Endometrium (tissue), 2 donors: Measurements from ENCODE around the gene PIPOX.

ENCODE experiments used
- FAIRE-seq: peaks from 2 replicates; lab custom pipeline; 2012; peaks lifted over from hg19 to GRCh38; lab: Jason Lieb, UNC
- donor health status: control.
- donor health status: control.

The PIPOX gene

DNA sequence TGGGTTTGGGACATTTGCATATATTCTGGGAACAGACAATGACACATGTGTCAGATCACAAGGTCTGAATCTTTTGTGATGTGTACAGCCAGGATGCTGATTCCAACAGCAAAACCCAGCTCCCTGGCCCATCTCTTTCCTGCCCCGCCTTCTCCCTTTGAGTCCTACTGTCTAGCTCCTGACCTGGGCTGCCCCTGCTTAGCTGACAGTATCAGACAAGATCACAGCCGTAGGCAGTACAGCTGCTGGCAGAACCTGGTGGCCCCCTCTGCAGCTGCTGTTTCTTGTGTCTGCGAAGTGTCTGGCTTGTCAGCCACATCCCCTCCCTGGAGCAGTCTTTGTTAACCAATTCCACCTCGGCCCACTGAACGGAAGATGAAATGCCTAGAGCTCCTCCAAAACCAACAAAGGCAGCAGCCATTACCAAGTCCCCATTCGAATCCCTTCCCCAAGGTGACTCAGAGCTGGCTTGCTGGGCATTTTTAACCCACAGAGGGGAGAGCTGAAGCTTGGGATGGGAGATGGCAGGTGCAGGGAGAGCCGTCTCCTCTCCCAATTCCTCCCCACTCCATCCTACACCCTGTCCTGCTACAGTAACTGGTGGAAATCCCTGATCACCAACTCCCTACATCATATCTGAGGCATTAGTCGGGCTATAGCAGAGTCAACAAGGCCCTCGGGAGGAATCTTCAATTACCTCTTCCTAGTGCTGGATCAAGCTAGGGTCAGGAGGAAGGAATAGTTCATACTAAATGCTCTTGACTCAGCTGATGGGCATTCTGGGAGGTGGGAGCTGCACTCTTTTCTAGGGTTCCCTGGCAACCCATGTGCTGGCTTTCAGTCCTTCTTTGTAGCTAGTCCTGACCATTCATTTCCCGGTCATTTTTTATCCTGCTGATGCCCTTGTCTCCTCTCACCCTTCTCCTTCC is 5.8 kb downstream of the PIPOX start:
- FAIRE-seq, result no peak

GRCh38 chr17:29049541-29050145 is 6.7 kb downstream of the PIPOX start:
- no peak for FAIRE-seq

DNA sequence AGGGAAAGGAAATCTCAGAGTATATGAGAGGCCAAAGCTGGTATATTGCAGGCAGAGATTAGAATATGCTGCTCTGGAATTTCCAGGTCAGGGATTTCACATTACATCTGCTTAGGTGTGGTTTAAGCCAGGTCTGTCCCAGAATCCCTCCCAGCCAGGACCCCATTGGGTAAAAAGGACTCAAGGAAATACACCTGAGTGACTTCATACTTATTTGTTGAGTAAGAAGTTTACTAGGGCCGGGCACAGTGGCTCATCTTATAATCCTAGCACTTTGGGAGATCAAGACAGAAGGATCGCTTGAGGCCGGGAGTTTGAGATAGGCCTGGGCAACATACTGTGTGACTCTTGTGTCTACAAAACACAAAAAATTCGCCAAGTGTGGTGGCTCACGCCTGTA is 7.2 kb downstream of the PIPOX start:
- no peak for FAIRE-seq

GRCh38 chr17:29051194-29051593 is 8.3 kb downstream of the PIPOX start:
- no peak for FAIRE-seq

GRCh38 chr17:29051731-29052130 is 8.8 kb downstream of the PIPOX start:
- no peak for FAIRE-seq

- no peak for FAIRE-seq
Measured at GRCh38 chr17:29054835-29055234, 11.9 kb downstream of the PIPOX start.

- no peak for FAIRE-seq
Measured at GRCh38 chr17:29057361-29057760, 14.4 kb downstream of the PIPOX start.

DNA sequence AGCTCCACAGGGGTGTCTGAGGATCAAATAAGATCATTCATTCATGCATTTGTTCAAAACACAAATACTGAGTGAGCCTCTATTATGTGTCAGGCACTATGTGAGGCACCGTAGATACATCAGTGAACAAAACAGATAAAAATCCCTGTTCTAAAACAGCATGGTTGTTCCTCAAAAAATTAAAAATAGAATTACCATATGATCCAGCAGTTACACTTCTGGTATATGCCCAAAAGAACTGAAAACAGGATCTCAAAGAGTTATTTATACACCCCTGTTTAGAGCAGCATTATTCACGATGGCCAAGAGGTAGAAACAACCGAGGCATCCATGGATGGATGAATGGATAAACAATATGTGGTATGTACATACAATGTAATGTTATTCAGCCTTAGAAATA is 15.4 kb downstream of the PIPOX start:
- no peak for FAIRE-seq

- FAIRE-seq, result no peak
Measured at GRCh38 chr17:29059281-29059680, 16.3 kb downstream of the PIPOX start.

DNA sequence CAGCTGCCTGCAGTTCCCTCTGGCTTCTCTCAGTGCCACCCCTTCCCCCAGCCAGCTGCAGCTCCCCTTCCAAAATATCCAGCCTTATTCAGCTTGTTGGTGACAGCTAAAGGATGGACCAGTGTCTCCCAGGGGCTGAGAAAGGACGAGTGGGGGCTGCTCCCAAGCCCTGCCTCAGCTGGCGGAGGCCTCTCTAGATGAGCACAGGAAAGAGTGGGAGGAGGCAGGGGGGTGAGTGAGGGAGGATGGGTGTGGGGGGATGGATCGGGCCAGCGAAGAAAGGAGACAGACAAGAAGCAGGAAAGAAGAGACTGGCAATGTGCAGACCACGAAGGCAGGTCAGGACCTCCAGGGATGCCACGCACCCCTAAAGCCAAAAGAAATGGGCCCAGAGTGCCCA is 17.5 kb downstream of the PIPOX start:
- no peak for FAIRE-seq

DNA sequence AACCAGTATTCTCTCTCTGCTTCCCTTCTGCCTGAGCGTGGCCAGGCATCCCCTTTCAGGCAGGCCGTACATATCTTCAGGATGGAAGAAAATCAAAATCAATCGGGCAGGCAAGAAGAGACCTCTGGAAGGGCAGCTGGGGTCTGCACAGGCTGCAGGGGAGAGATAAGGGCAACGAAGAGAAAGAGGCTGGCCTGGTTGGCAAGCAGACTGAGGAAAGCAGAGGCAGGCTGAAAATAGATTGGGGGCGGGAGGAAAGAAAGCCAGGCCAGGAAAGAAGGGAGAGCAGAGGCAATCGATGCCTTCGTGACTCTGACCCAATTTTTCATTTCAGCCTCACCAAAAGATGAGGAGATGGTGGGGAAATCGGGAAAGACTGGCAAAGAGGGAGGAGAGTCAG is 18.1 kb downstream of the PIPOX start:
- no peak for FAIRE-seq

- no peak for FAIRE-seq
Measured at GRCh38 chr17:29062215-29062614, 19.3 kb downstream of the PIPOX start.

DNA sequence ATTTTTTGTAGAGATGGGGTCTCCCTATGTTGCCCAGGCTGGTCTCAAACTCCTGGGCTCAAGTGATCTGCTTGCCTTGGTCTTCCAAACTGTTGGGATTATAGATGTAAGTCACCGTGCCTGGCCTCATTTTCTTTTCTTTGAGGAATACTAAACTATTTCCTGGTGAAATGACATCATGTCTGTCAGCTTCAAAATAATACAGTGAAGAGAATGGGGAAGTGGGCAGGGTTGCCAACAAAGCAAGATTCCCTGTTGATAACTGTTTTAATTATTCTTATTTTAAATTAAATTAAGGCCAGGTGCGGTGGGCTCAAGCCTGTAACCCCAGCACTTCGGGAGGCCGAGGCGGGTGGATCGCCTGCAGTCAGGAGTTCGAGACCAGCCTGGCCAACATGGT is 21.1 kb downstream of the PIPOX start:
- FAIRE-seq, result no peak

- FAIRE-seq, result no peak
Measured at GRCh38 chr17:29066047-29066446, 23.1 kb downstream of the PIPOX start.

DNA sequence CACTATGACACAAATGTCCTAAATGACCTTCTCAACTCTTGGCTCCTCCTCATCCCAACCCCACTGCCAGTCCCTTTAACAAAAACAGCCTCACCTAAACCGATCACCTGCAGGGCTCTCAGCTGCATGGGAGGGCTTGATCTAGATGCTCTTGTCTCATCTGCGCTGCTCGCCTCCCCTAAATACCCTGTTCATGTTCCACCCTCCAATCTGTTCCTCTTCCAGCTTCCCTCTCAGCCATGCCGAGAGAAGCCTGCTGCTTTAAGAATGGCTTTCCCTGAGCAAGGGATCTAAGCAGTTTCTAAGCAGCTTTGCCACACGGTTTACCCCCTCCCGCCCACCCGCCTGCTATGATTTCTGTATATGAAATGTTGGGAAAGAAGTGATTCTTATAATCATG is 23.7 kb downstream of the PIPOX start:
- no peak for FAIRE-seq

DNA sequence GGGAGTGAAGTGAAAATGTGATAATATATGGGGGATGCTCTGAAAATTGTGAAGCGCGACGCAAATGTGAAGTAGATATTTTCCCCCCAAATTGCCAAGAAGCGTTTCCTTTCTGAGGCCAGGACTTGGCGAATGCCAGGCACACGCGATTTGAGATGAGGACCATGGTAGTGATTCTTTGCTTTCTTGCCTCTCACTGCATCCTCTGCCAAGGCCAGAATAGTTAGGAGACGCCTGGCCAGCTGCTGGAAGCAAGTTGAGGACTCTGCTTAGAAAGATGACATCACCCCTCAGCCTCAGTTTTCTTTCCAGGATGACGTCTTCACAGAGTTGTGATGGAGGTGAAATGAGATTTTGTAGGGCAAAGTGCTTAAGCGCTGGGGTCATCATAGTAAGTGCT is 25.9 kb downstream of the PIPOX start:
- FAIRE-seq, result no peak

- FAIRE-seq, result no peak
Measured at GRCh38 chr17:29069526-29070041, 26.6 kb downstream of the PIPOX start.

DNA sequence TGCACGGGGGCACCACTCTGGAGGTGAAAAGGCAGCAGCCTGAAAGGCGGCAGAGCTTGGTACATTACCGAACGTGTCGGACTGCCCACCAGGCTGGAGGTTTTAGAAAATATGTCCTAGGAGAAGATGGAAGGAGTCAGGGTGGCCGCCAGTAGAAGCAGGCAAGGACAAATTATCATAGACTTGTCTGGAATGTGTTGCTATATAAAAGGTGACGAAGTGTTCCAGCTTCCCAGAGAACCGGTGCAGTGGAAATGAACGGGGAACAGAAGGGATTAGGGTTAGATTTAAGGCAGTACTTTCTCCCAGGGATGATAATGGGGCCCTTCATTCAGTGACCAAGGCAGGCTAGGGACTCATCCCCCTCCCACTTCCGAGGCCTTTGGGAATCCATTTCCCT is 27.4 kb downstream of the PIPOX start:
- no peak for FAIRE-seq

DNA sequence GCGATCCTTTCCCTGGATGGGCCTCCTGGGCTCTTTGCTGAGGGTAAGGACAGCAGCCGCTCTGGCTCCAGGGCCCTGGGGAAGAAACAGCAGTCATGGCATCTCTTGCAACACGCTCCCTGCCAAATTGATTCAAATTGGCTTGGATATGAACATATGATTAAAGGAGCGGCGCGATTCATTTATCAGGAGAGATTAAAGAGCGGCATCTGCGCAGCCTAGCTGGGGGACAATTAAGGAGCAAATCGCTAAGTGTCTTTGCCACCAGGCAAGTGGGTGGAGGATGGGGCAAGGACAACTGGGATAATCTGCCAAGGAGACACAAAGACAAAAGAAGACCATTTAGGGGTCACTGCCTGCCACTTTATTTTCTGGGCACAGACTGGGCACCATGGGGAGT is 27.8 kb downstream of the PIPOX start:
- FAIRE-seq, result no peak

DNA sequence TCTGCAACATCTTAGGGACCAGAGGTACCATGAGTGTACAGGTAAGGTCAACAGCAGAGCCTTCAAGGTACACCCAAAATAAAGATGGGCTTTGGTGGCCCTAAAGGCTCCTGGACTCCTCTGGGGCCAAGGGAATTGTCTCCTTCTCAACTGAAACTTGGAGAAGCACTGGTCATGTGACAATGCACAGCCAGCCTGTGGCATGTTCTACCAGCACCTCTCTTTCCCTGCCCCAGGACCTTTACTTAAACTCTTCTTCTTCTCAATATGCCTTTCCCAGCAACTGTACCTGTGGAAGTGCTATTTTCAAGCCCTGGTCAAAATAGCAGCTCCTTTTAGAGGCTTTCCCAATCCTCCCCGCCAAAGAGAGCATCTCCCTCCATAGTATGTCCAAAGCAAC is 28.4 kb downstream of the PIPOX start:
- FAIRE-seq, result no peak

DNA sequence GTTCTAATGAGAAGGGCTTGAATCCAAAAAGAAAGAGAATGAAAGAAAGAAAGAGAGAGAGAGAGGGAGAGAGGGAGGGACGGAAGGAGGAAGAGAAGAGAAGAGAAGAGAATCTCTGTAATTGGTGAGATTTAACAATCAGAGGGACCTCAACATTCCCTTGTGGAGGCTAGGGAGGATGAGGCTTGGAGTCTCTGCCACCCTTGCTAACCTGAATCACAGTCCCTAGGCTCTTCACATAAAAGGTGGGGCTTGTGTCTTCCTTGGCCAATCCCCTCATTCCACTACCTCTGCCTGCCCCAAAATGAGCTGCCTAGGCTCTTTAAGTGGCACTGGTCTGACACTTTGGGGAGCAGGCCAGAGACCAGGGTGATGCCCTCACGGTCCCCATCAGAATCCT is 30.1 kb downstream of the PIPOX start:
- FAIRE-seq, result no peak

DNA sequence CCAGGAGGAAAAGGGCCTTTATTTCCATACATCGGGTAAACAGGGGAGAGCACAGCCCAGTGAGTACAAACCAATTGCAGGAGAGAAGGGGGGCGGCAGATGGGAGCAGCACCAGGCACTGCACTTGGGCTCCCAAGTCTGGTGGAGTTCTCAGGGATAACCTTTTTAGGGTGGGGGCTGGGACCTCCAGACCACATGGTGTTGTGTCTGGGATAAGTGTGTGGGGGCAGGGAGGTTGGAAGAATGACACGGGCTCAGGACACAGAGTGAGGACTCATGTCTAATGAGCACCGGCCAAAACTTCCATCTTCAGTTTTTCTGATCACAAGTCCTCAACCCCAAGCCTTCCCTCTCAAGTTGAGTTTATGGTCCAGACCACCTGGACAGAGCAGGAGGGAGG is 30.6 kb downstream of the PIPOX start:
- no peak for FAIRE-seq

DNA sequence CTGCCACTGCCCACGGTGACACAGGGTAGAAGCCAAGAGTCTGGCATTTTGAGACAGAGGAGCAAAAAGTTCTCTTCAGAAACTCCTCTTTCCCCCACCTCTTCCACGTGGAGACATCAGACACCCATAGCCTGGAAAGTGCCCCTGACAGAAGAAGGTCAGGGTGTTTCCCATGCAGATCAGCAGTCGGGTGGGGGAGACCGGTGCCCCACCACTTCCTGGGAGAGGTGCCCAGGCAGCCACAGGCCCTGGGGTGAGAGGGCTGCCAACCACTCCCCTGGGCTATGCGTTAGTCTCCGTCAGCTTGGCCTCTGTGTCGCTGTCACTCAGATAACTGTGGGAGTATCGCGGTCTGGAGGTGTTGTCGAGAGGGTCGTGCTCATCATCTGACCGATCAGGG is 31.5 kb downstream of the PIPOX start:
- no peak for FAIRE-seq

DNA sequence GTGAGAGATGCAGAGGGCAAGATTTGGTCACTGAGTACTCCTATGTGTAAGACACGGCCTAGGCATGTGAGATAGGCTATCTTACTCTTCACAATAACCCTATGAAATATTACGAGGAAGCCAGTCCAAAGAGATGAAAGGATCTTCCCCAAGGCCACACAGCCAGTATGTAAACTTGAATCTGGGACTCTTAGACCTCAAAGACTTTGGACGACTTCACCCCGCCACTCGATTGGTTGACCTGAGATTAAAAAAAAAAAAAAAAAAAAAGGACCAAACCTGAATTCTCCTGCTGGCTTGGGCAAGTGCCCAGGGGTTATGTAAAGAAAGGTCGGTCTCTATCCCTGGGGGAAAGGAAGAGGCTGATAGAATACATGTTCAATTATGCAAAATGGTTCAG is 33.1 kb downstream of the PIPOX start:
- no peak for FAIRE-seq
